ENCODE results near the gene SNX8. TPM values are rescaled to one million over a fixed set of nuclear protein-coding genes. Genes with fewer than 3 reads are reported as not detected.

SNX8 gene
- total RNA-seq, 1 experiment from 2014 or later = 86.6 TPM

- H3K27me3 ChIP-seq (replicated peaks; ENCODE audit: control insufficient read depth, insufficient read depth, low read length) = no peaks in the 10 kb centered on the region
- no peak overlapping the region for H3K27ac Mint-ChIP-seq (ENCODE audit: unreplicated experiment)
- ChIA-PET POLR2A (interaction anchor here (0.6 kb wide), 1 partner anchor 667 kb away, joined by 3 read pairs; no protein-coding TSS in a partner anchor), CTCF (no interaction called here)
- no peak for TF ChIP-seq CTCF (IDR thresholded peaks at IDR 0.05; ENCODE audit: insufficient read depth in 1 of 2, low read depth in 1 of 2, low read length in 1 of 2, severe bottlenecking in 1 of 2, unreplicated experiment in 1 of 2)
- no peaks in the 10 kb centered on the region for H3K27me3 Mint-ChIP-seq (ENCODE audit: insufficient read depth, unreplicated experiment)
- H3K36me3 Mint-ChIP-seq (ENCODE audit: insufficient read depth, unreplicated experiment) = peaks cover 63% of the 10 kb centered on the region
- no TSS peak for BruUV-seq (replicated peaks)
- H3K4me1 ChIP-seq = no peaks in the 10 kb centered on the region; the same call in 1 of the 2 replicates
- peaks cover 11% of the 10 kb centered on the region for H3K4me1 Mint-ChIP-seq (ENCODE audit: low read depth, unreplicated experiment)
- H3K36me3 ChIP-seq (ENCODE audit: control insufficient read depth, insufficient read depth, low read length) = peaks cover 4% of the 10 kb centered on the region
- no peak overlapping the region for H3K4me3 ChIP-seq (ENCODE audit: low read depth, low read length)
- intact Hi-C loops (cut with micrococcal nuclease; ENCODE audit: unreplicated experiment) = no loop called here
- H3K9me3 ChIP-seq = no peaks in the 10 kb centered on the region
- H3K9me3 Mint-ChIP-seq (ENCODE audit: unreplicated experiment) = no peaks in the 10 kb centered on the region
- DNase-seq = no peak
- no peak overlapping the region for H3K4me3 Mint-ChIP-seq (ENCODE audit: unreplicated experiment)
These were observed 77.1 kb downstream of the SNX8 start for GRCh38 chr7:2237109-2237602.

GRCh38 chr7:2233926-2234325 lies 80.3 kb downstream of the SNX8 start:
- BruUV-seq (replicated peaks) = no TSS peak
- CTCF ChIA-PET = no interaction called here
- peak overlapping the region; percentile 94 for H3K4me3 Mint-ChIP-seq (ENCODE audit: unreplicated experiment)

GRCh38 chr7:2232766-2233520 lies 81.3 kb downstream of the SNX8 start, which contains the start of gene MAD1L1:
TSS of gene MAD1L1 (minus strand) at chr7:2232945. CDS start at chr7:2230133, 2,812 bp downstream.
- no peaks in the 10 kb centered on the region for H3K9me3 ChIP-seq
- no TSS peak for BruUV-seq (replicated peaks)
- intact Hi-C loops (cut with micrococcal nuclease; ENCODE audit: unreplicated experiment) = no loop called here
- H3K36me3 ChIP-seq (ENCODE audit: control insufficient read depth, insufficient read depth, low read length) = peaks cover 4% of the 10 kb centered on the region; the same call in 1 of the 2 replicates
- H3K27me3 ChIP-seq (replicated peaks; ENCODE audit: control insufficient read depth, insufficient read depth, low read length) = no peaks in the 10 kb centered on the region
- Mint-ChIP-seq H3K4me1 (ENCODE audit: low read depth, unreplicated experiment) (peaks cover 19% of the 10 kb centered on the region), H3K36me3 (ENCODE audit: insufficient read depth, unreplicated experiment) (peaks cover 58% of the 10 kb centered on the region), H3K9me3 (ENCODE audit: unreplicated experiment) (no peaks in the 10 kb centered on the region), H3K27me3 (ENCODE audit: insufficient read depth, unreplicated experiment) (no peaks in the 10 kb centered on the region), H3K4me3 (ENCODE audit: unreplicated experiment) (peak within 1 kb of the TSS; percentile 94), H3K27ac (ENCODE audit: unreplicated experiment) (peak within 1 kb of the TSS; percentile 92)
- ChIA-PET CTCF (no interaction called here), POLR2A (interaction anchor here (0.5 to 1.2 kb wide), 4 partner anchors 9 to 170 kb away, joined by 3 read pairs; partner anchors contain the start of genes CHST12, MRM2 and NUDT1)
- TF ChIP-seq CTCF (IDR thresholded peaks at IDR 0.05; ENCODE audit: insufficient read depth in 1 of 2, low read depth in 1 of 2, low read length in 1 of 2, severe bottlenecking in 1 of 2, unreplicated experiment in 1 of 2) = no peak
- peak within 1 kb of the TSS; percentile 93 for H3K4me3 ChIP-seq (ENCODE audit: low read depth, low read length)
- peak; percentile 95 for DNase-seq
- no peaks in the 10 kb centered on the region for H3K4me1 ChIP-seq

More at GRCh38 chr7:2233926-2234325, 80.3 kb downstream of the SNX8 start:
- Histone ChIP-seq H3K9me3 (no peaks in the 10 kb centered on the region), H3K4me3 (ENCODE audit: low read depth, low read length) (no peak overlapping the region), H3K27me3 (replicated peaks; ENCODE audit: control insufficient read depth, insufficient read depth, low read length) (no peaks in the 10 kb centered on the region), H3K4me1 (no peaks in the 10 kb centered on the region), H3K36me3 (ENCODE audit: control insufficient read depth, insufficient read depth, low read length) (peaks cover 6% of the 10 kb centered on the region; the same call in 1 of the 2 replicates)
- Mint-ChIP-seq H3K27me3 (ENCODE audit: insufficient read depth, unreplicated experiment) (no peaks in the 10 kb centered on the region), H3K9me3 (ENCODE audit: unreplicated experiment) (no peaks in the 10 kb centered on the region), H3K36me3 (ENCODE audit: insufficient read depth, unreplicated experiment) (peaks cover 56% of the 10 kb centered on the region), H3K27ac (ENCODE audit: unreplicated experiment) (no peak overlapping the region), H3K4me1 (ENCODE audit: low read depth, unreplicated experiment) (peaks cover 19% of the 10 kb centered on the region)
- no peak for DNase-seq
- POLR2A ChIA-PET = no interaction called here
- intact Hi-C loops (cut with micrococcal nuclease; ENCODE audit: unreplicated experiment) = no loop called here
- no peak for TF ChIP-seq CTCF (IDR thresholded peaks at IDR 0.05; ENCODE audit: insufficient read depth in 1 of 2, low read depth in 1 of 2, low read length in 1 of 2, severe bottlenecking in 1 of 2, unreplicated experiment in 1 of 2)
